Measurements from ENCODE around the gene PCNT.

PCNT gene

GRCh38 chr21:46344219-46344915 is 20.4 kb downstream of the PCNT start:
- DNase-seq, result no peak

- DNase-seq, result no peak
These were observed 21.9 kb downstream of the PCNT start for GRCh38 chr21:46345861-46346260.

GRCh38 chr21:46346296-46347202 is 22.6 kb downstream of the PCNT start:
- no peak for DNase-seq

- no peak for DNase-seq
These were observed 23.2 kb downstream of the PCNT start for GRCh38 chr21:46347203-46347550.

- DNase-seq, result no peak
These were observed 23.9 kb downstream of the PCNT start for GRCh38 chr21:46347791-46348381.

- DNase-seq, result no peak
These were observed 25.3 kb downstream of the PCNT start for GRCh38 chr21:46349134-46349760.

- DNase-seq, result no peak
These were observed 26.6 kb downstream of the PCNT start for GRCh38 chr21:46350571-46350970.

- no peak for DNase-seq
These were observed 27.0 kb downstream of the PCNT start for GRCh38 chr21:46350981-46351380.

GRCh38 chr21:46351476-46352163 is 27.7 kb downstream of the PCNT start:
- no peak for DNase-seq

- no peak for DNase-seq
These were observed 28.2 kb downstream of the PCNT start for GRCh38 chr21:46352164-46352515.

GRCh38 chr21:46352913-46353312 is 29.0 kb downstream of the PCNT start:
- no peak for DNase-seq

- no peak for DNase-seq
These were observed 30.1 kb downstream of the PCNT start for GRCh38 chr21:46354046-46354445.

GRCh38 chr21:46354518-46354917 is 30.6 kb downstream of the PCNT start:
- no peak for DNase-seq

GRCh38 chr21:46355161-46356004 is 31.4 kb downstream of the PCNT start:
- DNase-seq, result no peak

- no peak for DNase-seq
These were observed 32.0 kb downstream of the PCNT start for GRCh38 chr21:46356005-46356338.

- no peak for DNase-seq
These were observed 32.8 kb downstream of the PCNT start for GRCh38 chr21:46356494-46357334.

- DNase-seq, result no peak
These were observed 33.3 kb downstream of the PCNT start for GRCh38 chr21:46357335-46357604.

- DNase-seq, result no peak
These were observed 33.9 kb downstream of the PCNT start for GRCh38 chr21:46357684-46358425.

GRCh38 chr21:46361176-46361575 is 37.2 kb downstream of the PCNT start:
- no peak for DNase-seq

GRCh38 chr21:46361935-46362334 is 38.0 kb downstream of the PCNT start:
- no peak for DNase-seq

- no peak for DNase-seq
These were observed 39.0 kb downstream of the PCNT start for GRCh38 chr21:46362946-46363345.

All from CD4-positive, alpha-beta T cell treated with Interleukin-6 for 4 hours (primary cell).